ENCODE measurements around the gene PRR5L.

DNA sequence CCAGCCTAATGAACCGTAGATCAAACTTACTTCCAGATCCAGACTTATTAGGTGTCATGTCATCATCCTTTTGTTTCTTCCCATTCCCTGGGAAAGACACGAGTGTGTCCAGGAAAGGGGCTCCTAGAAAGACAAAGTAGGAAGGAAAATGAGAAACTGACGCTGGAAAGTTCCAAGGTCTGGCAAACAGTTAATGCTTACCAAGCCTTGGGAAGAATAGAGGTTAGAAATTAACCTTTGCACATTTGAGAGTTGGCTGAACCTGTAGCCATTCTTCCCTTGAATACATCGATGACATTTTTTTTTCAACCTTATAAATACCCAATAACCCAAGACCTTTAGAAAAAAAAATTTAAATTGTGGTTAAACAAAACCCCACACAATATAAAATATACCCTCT is 136.7 kb downstream of the PRR5L start:
- no peak for TF ChIP-seq POLR2AphosphoS5 (IDR thresholded peaks at IDR 0.05)
- TF ChIP-seq, protein P1, sequence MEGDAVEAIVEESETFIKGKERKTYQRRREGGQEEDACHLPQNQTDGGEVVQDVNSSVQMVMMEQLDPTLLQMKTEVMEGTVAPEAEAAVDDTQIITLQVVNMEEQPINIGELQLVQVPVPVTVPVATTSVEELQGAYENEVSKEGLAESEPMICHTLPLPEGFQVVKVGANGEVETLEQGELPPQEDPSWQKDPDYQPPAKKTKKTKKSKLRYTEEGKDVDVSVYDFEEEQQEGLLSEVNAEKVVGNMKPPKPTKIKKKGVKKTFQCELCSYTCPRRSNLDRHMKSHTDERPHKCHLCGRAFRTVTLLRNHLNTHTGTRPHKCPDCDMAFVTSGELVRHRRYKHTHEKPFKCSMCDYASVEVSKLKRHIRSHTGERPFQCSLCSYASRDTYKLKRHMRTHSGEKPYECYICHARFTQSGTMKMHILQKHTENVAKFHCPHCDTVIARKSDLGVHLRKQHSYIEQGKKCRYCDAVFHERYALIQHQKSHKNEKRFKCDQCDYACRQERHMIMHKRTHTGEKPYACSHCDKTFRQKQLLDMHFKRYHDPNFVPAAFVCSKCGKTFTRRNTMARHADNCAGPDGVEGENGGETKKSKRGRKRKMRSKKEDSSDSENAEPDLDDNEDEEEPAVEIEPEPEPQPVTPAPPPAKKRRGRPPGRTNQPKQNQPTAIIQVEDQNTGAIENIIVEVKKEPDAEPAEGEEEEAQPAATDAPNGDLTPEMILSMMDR (IDR thresholded peaks at IDR 0.05) = no peak
